ENCODE data around the gene HOXD12.

GRCh38 chr2:176076063-176076462 is 23.5 kb upstream of the HOXD12 start:
- no peak for TF ChIP-seq CTCF (conservative IDR thresholded peaks at IDR 0.05; ENCODE audit: low read depth in 2 of 2)
- TF ChIP-seq ZNF114 (CRISPR knock-in tag; IDR thresholded peaks at IDR 0.05), result no peak
- TF ChIP-seq EZH2 (IDR thresholded peaks at IDR 0.05; ENCODE audit: low read depth, unreplicated experiment), result peak; percentile 54
- no peak for TF ChIP-seq POLR2AphosphoS5 (IDR thresholded peaks at IDR 0.05; ENCODE audit: low read depth)
